Gastroesophageal sphincter (tissue), 4 donors: ENCODE measurements around the gene ACER1. TPM values are rescaled to one million over a fixed set of nuclear protein-coding genes. Genes with fewer than 3 reads are reported as not detected.
"Not testable (repeated sequence)": the region's sequence is repeated elsewhere in the genome, so short reads cannot be mapped to it uniquely, and the experiment has no call there.

Source experiments
- ATAC-seq: fragments of 150-250 bp; one replicate; pipeline ENCODE4 v1.9.1; 2016; ENCODE audit warnings: mild to moderate bottlenecking, moderate library complexity
- H3K27ac ChIP-seq, 4 donors: fragments of 200-600 bp; sonication (generic) in 3 of 4; 1 replicate in 3 of 4; 2 replicates in 1 of 4; pipeline ENCODE4 v1.5.1; 2016 to 2019
- H3K27me3 ChIP-seq: fragments of 200-600 bp; sonication (generic); one replicate; pipeline ENCODE4 v1.5.1; 2019
- H3K36me3 ChIP-seq, 2 donors: fragments of 200-600 bp; sonication (generic); one replicate each; pipeline ENCODE4 v1.5.1; 2019; ENCODE audit warnings: control low read depth in 1 of 2
- H3K4me1 ChIP-seq, 3 donors: fragments of 200-600 bp; sonication (generic); 1 replicate in 2 of 3; 2 replicates in 1 of 3; pipeline ENCODE4 v1.5.1; 2016 to 2019; ENCODE audit warnings: control low read depth in 2 of 3
- H3K4me3 ChIP-seq, 2 donors: fragments of 200-600 bp; sonication (generic); one replicate each; pipeline ENCODE4 v1.5.1; 2019; ENCODE audit warnings: mild to moderate bottlenecking in 1 of 2, moderate library complexity in 1 of 2
- H3K9me3 ChIP-seq, 3 donors: fragments of 200-600 bp; sonication (generic); one replicate each; pipeline ENCODE4 v1.5.1; 2017 to 2019; ENCODE audit warnings: control low read depth in 2 of 3
- CTCF ChIP-seq, 4 experiments: fragments of 200-600 bp in 2 of 4; fragments of 450-650 bp in 2 of 4; sonication (generic) in 1 of 4; IDR thresholded peaks; one replicate each; pipeline ENCODE4 v1.5.1; 2017 to 2019; ENCODE audit warnings: antibody characterized with exemption in 4 of 4, mild to moderate bottlenecking in 2 of 4, moderate library complexity in 2 of 4
- EP300 ChIP-seq: sonication (generic); formaldehyde crosslinking; IDR thresholded peaks from one replicate; pipeline ENCODE4 v1.6.1; 2017; ENCODE audit warnings: antibody characterized with exemption, mild to moderate bottlenecking
- POLR2A ChIP-seq, 2 donors: fragments of 450-650 bp; IDR thresholded peaks; one replicate each; pipeline ENCODE4 v1.6.1; 2017; ENCODE audit warnings: antibody characterized with exemption in 2 of 2, mild to moderate bottlenecking in 2 of 2, moderate library complexity in 1 of 2
- POLR2AphosphoS5 ChIP-seq: sonication (generic); formaldehyde crosslinking; IDR thresholded peaks from one replicate; pipeline ENCODE4 v1.6.1; 2017; ENCODE audit warnings: antibody characterized with exemption
- WGBS, 2 donors: methylation state at CpG; one replicate each; pipeline ENCODE4 v1.1.5; 2018; ENCODE audit warnings: low coverage in 1 of 2; 5-methylcytosine and 5-hydroxymethylcytosine counted together
- total RNA-seq, 4 donors: library from RNA; depleted of rRNA; stranded (reverse); fragments of >200 nt; gene quantifications; one replicate each; pipeline ENCODE4 v1.1.0, GENCODE V29; 2016

Gene ACER1
- total RNA-seq, 4 donors from 2014 or later: not detected

DNA sequence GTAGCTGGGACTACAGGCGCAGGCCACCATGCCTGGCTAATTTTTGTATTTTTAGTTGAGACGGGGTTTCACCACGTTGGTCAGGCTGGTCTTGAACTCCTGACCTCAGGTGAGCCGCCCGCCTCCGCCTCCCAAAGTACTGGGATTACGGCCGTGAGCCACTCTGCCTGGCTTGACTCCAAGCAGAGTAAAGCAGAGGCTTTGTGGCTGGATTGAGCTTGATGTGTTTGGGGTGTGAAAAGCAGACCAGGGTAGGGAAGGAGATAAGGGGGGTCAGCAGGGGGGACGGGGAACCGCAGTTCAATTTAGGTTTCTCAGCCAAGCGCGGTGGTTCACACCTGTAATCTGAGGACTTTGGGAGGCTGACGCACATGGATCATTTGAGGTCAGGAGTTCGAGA, 23.8 kb upstream of the ACER1 start:
- Histone ChIP-seq H3K27me3 (no peaks in the 10 kb centered on the region), H3K4me3 (no peak overlapping the region), H3K27ac (no peak overlapping the region), H3K9me3 (no peaks in the 10 kb centered on the region), H3K36me3 (no peaks in the 10 kb centered on the region), H3K4me1 (peaks cover 0 to 3% (median under 1%) of the 10 kb centered on the region in 3 donors)
- TF ChIP-seq POLR2A (IDR thresholded peaks at IDR 0.05) (no peak), EP300 (no peak), CTCF (IDR thresholded peaks at IDR 0.05) (no peak), POLR2AphosphoS5 (no peak)
- WGBS, 2 donors: 65 to 100% methylated on average over 2 to 6 of the region's 14 CpGs
- no peak for ATAC-seq

DNA sequence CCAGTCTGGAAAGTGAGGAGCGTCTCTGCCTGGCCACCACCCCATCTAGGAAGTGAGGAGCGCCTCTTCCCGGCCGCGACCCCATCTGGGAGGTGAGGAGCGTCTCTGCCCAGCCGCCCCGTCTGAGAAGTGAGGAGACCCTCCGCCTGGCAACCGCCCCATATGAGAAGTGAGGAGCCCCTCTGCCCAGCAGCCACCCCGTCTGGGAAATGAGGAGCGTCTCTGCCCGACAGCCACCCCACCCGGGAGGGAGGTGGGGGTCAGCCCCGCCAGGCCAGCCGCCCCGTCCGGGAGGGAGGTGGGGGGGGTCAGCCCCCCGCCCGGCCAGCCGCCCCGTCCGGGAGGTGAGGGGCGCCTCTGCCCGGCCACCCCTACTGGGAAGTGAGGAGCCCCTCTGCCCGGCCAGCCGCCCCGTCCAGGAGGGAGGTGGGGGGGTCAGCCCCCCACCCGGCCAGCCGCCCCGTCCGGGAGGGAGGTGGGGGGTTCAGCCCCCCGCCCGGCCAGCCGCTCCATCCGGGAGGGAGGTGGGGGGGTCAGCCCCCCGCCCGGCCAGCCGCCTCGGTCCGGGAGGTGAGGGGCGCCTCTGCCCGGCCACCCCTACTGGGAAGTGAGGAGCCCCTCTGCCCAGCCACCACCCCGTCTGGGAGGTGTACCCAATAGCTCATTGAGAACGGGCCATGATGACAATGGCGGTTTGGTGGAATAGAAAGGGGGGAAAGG, 22.1 kb upstream of the ACER1 start:
- H3K27me3 ChIP-seq, H3K36me3 ChIP-seq, H3K4me3 ChIP-seq, H3K4me1 ChIP-seq, H3K27ac ChIP-seq, ATAC-seq, H3K9me3 ChIP-seq: not testable (repeated sequence)
- WGBS, 2 donors: no CpG with 5 or more reads among the region's 46 CpGs

DNA sequence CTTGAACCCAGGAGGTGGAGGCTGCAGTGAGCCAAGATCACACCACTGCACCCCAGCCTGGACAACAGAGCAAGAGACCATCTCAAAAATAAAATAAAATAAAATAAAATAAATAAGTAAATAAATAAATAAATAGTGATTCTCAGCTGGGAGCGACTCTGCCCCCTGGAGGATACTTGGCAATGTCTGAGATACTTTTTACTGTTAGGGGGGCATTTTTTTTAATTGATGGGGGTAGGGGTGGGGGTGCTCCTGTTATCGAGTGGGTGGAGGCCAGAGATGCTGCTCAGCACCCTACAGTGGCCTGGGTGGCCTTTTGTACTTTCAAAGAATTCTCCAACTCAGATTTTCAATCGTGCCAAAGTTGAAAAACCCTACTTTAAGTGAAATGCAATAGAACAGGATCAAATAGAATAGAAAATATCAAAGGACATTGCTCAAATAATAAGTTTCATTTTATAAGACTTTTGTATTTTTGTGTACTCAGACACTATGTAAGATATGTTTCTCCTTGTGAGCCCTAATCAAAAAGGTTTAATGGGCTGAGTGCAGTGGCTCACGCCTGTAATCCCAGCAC, 20.8 kb upstream of the ACER1 start:
- 39 to 51% methylated on average over 4 of the region's 4 CpGs for WGBS, 2 donors
- no peak for ATAC-seq
- peak in 1 of 4 experiments; percentile 39 for TF ChIP-seq CTCF (IDR thresholded peaks at IDR 0.05)
- TF ChIP-seq POLR2A (IDR thresholded peaks at IDR 0.05): no peak
- Histone ChIP-seq H3K4me1 (no peaks in the 10 kb centered on the region), H3K27ac (no peak overlapping the region), H3K36me3 (no peaks in the 10 kb centered on the region), H3K27me3 (no peaks in the 10 kb centered on the region), H3K4me3 (no peak overlapping the region), H3K9me3 (no peaks in the 10 kb centered on the region)

GRCh38 chr19:6352381-6353165, 19.2 kb upstream of the ACER1 start:
- WGBS, 2 donors: 95 to 100% methylated on average over 1 to 2 of the region's 2 CpGs
- no peaks in the 10 kb centered on the region for H3K9me3 ChIP-seq
- H3K36me3 ChIP-seq: no peaks in the 10 kb centered on the region
- no peak for ATAC-seq
- H3K4me1 ChIP-seq: no peaks in the 10 kb centered on the region
- no peak overlapping the region for H3K4me3 ChIP-seq
- TF ChIP-seq EP300 (no peak), POLR2A (IDR thresholded peaks at IDR 0.05) (no peak), POLR2AphosphoS5 (no peak), CTCF (IDR thresholded peaks at IDR 0.05) (no peak)
- H3K27me3 ChIP-seq: no peaks in the 10 kb centered on the region
- H3K27ac ChIP-seq: no peak overlapping the region

DNA sequence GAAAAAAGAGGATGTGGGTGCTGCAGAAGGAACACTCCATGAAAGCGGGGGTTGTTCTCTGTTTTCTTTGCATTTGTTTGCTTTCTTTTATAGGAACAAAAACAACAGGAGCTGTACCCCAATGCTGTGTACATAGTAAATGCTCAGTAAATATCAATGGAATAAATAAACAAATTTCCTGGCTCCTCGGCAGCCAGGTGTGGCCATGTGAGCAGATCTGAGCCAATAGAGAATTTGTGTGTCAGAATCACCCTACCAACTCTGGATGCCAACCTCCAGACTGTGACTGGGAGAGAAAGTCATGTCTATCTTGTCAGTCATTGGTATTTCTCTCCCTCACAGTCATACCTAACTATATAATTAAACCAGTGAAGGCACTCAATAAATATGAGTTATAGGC, 17.3 kb upstream of the ACER1 start:
- no peak overlapping the region for H3K4me3 ChIP-seq
- no peaks in the 10 kb centered on the region for H3K4me1 ChIP-seq
- WGBS, 2 donors: 61 to 68% methylated on average over 2 of the region's 2 CpGs
- H3K27ac ChIP-seq: no peak overlapping the region
- ATAC-seq: no peak
- H3K27me3 ChIP-seq: no peaks in the 10 kb centered on the region
- TF ChIP-seq POLR2AphosphoS5 (no peak), EP300 (no peak), POLR2A (IDR thresholded peaks at IDR 0.05) (no peak), CTCF (IDR thresholded peaks at IDR 0.05) (no peak)
- H3K36me3 ChIP-seq: no peaks in the 10 kb centered on the region
- H3K9me3 ChIP-seq: no peaks in the 10 kb centered on the region

DNA sequence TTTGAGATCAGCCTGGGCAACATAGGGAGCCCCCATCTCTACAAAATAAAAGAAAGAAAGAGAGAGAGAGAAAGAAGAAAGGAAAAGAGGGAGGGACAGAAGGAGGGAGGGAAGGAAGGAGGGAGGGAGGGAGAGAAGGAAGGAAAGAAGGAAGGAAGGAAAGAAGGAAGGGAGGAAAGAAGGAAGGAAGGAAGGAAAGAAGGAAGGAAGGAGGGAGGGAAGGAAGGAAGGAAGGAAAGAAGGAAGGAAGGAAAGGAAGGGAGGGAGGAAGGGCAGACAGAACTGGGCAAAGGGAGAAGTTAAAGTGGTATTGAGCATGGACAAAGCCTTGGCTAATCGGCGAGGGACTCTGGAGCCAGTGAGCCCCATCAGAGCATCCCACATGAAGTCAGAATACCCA, 15.9 kb upstream of the ACER1 start:
- H3K27me3 ChIP-seq, H3K36me3 ChIP-seq, H3K9me3 ChIP-seq, H3K4me1 ChIP-seq, ATAC-seq, H3K27ac ChIP-seq, H3K4me3 ChIP-seq: not testable (repeated sequence)
- 89 to 93% methylated on average over 2 of the region's 2 CpGs for WGBS, 2 donors
